Cerebellar cortex (tissue), 1 donor: ENCODE data around the gene ZBTB20.

Experiments
- DNase-seq: peaks from one replicate; pipeline ENCODE4 v3.0.0-alpha.2; 2015; ENCODE audit warnings: low spot score

ZBTB20 gene

DNA sequence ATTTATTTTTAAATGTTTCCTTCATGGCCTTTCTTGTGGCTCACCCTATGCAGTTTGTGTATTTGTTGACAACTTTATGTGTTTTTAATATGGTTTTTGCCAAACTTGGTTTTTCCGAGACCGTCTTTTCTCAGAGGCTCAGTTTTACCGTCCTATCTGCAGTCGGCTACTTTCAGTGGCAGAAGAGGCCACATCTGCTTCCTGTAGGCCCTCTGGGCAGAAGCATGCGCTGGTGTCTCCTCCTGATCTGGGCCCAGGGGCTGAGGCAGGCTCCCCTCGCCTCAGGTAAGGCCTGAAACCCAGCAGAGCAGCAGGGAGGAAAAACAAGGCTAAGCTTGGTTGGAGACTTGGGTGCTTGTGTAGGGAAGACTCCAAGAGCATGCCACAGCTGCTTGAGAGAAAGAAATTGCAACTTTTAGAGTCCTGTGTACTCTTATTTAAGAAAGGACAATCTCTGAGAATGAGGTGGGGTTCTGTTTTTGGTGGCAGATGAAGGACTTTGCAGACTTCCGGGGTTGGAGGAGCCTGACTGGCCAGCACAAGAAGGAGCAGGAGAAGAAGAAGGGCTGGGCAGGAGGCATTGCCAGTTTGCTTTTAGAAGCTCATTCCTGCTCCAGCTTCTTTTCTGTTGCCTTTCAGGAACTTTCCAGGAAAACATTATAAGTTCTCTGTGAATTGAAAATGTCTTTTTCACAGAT lies 853.1 kb downstream of the ZBTB20 start, which contains the start of gene TIGIT:
Gene TIGIT, plus strand, starts transcription at position 191 of the 698 bp plus-strand sequence. Its CDS starts 34 bp downstream, at position 225.
- no peak for DNase-seq

DNA sequence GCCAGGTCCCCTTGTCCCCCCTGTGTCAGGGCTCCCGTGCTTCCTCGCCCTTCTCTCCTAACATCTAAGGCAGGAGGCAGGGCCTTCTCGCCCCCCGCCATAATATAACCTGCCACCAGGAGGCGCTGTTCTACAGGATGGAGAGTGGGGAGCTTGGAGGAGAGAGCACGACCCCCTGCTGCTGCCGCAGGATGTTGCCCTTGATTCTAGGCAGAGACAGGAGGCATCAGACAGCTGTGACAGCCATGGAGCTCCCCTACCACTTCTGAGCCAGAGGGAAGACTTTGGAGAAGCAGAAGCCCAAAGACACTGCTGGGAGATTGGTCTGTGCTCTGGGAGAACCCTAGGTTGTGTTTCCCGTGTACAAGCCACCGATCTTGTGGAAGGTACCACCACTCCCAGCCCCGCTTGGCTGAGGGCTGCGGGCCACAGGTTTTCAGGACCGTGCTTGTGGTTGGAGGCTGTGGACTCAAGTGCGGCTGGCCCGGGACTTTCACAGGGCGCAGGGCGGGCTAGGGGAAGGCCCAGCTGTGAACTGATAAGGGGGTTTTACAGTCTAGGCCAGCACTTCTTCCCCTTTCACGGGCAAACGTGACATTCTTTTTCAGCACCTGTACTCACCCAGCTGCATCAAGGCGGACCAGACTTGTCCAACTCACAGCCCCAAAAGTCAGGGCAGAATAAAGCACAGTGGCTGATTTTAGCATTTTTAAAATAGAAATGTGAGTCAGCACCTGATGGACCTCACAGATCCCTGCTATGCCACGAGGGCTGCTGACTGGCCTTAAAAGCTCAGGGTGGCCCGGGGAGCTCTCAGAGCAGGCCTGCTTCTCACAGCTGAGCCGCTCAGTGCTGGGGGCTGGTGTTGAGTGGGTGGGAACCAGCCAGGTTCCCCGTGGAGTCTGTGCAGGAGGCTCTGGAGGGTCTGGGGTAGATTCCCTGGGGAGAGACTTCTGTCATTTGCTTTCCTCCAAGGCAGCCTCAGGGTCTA lies 855.9 kb downstream of the ZBTB20 start:
- peak; percentile 50 for DNase-seq

DNA sequence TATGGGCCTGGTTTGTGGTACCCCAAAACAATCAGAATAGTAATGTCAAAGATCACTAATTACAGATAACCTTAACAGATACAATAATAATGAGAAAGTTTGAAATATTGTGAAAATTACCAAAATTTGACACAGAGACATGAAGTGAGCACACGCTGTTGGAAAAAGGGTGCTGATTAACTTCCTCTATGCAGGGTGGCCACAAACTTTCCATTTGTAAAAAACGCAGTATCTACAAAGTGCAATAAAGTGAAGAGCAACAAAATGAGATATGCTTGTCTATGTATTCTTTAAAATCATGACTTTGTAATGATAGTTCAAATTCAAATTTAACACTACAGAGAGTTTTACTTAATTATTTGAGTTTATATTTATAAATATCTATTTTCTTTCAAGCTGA lies 860.8 kb downstream of the ZBTB20 start:
- DNase-seq, result no peak

DNA sequence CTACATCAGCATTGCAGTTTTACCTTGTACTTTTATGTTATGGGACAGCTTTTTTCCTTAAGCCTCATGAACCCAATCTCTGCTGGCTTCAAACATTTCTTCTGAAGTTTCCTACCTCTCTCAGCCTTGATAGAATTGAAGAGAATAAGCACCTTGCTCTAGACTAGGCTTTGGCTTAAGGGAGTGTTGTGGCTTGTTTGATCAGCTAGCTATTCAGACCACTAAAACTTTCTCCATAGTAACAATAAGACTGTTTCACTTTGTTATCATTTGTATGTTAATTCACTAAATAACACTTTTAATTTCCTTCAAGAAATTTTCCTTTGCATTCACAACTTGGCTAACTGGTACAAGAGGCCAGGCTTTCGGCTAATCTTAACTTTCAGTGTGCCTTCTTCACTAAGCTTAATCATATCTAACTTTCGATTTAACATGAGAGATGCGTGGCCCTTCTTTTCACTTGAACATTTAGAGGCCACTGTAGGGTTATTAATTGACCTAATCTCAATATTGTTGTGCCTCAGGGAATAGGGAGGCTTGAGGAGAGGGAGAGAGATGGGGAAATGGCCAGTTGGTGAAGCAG lies 861.3 kb downstream of the ZBTB20 start:
- no peak for DNase-seq

DNA sequence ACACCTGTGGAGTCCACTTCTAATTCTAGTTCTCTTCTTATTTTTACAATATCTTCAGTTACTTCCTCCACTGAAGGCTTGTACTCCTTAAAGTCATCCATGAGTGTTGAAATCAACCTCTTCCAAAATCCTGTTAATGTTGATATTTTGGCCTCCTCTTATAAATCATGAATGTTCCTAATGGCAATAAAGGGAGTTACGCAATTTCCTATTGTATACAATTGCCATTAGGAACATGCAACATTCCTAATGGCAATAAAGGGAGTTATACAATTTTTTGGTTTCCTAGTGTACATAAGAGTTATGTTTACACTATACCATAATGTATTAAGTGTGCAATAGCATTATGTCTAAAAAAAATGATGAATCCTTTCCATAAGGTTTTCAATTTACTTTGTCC lies 862.4 kb downstream of the ZBTB20 start:
- DNase-seq, result no peak
